Ramos (cell line): ENCODE measurements around the gene LIN7A.

ENCODE experiments used
- in situ Hi-C: fragments of 300-500 bp; cut with MboI; formaldehyde crosslinking; loops from one replicate; pipeline ENCODE4 v1.14.3; 2022; ENCODE audit warnings: low sequenced_read_pairs; ENCODE audit not compliant: unreplicated experiment

LIN7A gene

DNA sequence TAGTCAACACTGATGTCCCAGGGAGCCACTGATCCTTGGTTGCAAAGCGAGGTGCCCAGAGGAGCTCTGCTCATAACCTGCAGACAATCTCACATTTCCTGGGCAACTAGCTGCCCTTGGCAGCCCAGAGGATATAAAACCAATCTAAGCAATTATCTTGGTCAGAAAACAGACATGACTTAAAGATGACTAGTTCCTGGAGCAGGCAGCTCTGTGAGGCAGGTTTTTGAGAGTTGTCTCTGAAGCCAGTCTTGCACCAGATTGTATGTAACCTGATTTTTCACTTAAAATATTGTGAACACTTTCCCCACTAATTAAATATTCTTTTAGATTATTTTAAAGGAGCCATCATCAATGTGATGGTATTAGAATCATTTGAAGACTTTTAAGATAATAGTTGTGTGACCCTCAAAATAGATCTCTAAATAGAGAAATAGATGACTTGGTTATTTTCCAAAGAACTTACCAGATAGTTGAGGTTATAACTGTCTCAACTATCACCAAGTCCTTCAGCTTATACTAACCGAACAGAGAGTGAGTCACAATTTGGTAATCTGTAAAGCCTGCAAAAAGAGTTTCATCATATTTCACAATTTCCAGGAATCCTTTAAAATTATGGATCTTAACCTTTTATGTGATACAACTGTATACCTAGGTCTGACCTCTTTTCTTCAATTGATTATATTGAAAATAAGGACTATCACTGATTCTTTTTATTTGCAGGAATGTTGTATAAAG lies 75.9 kb downstream of the LIN7A start:
- in situ Hi-C loops, result no loop called here

DNA sequence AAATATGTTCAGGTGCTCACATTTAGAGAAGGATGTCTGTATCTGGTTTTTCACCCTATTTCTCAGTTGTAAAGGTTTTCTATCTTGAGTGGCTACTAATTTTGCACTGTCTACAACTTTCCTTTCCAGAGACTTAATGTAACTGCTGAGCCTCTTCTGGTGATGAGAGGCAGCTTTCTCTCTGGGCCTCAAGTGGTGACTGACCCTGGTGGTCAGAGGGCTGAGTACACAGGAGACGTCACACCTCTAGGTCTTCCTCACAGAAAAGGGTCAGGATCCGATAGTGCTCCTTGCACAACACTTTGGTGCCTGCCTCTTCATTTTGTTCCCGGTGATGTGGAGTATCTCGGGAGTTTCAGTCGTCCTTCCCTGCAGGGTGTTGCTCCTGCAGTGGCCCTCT lies 76.8 kb downstream of the LIN7A start:
- in situ Hi-C loops, result no loop called here

DNA sequence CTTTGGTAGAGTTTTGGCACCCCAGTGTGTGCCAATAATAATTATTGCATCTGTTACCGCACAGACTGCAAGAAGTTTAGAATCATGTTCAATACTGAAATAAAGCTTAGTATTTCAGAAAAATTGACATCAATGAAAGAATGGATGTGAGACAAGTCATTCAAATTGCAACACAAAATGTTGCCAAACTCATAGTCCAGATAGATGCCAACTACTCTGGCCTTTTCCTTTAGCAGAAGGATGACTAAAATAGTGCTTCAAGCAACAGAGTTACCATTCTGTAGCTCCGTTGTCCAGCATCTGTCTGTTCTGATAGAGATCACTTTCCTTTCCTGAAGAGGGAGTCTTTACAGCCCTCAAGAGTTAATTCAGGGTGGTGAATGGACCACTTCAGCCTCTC lies 77.5 kb downstream of the LIN7A start:
- in situ Hi-C loops, result no loop called here

DNA sequence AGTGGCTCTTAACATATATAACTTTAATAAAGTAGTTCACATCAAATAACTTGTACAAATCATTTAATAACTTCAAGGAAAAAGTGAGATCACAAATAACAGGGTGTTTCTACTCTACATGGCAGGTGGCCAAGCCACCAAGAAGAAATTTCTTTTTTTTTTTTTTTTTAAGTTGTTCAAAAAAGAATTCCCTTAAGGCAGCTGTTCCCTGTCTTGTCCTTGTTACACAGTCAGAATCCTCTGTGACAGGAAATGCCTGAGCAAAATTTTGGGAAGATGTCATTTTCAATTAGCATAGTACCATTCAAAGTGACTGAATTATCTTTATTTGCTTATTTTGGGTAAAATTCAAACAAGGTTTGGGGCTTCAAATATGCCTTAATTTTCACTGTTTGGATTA lies 79.4 kb downstream of the LIN7A start:
- in situ Hi-C loops, result no loop called here

DNA sequence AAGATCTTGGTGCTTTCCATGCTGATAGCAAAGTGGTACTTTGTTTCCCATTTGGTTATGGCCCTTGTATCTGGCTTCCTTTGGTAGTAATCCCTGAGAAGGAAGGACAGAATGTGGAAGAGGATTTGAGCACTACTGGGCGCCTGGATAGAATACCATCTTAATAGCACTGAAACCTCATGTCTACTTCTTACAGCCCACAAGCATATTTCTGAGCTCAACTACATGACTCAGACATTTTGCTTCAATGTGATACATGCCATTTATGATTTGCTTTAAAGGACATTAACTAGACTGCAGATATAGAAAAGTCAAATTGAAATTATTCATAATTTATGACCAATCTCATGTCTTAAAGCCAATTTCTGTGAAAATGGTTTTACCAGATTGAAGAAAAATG lies 80.4 kb downstream of the LIN7A start:
- in situ Hi-C loops, result no loop called here

DNA sequence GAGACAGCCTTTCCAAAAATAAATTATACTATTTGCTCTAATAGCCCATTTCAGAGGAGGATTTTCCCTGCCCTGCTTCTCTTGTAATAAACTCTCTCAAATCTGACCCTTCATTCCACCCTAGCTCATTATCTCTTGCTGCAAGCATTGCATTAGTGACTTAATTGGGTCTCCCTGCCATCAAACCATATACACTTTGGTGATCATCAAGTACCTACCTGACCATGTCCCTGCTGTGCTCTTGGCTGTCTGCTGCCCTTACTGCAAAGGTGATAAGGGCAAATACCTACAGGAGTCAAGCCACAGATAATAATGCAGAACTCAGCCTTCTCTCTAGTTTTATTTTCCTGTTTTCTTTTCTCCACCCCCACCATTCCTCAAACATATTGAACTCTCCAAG lies 88.4 kb downstream of the LIN7A start:
- in situ Hi-C loops, result no loop called here

DNA sequence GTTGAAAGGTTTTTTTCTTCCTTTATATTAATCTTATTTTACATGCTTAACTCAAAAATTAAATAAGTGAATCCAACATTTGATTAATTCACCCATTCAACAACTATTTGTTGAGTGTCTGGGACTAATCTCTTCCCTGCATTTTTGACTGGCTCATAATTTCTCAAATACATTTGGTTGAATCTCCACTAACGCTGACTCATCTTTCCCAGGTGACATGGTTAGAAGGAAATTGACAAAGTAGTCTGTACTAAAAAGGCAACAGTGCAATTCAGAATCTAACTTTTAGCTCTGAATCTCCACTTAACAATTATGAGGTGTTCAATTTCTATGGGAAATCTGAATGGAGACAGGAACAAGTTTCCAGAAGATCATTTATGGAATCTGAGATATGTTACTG lies 88.9 kb downstream of the LIN7A start:
- in situ Hi-C loops, result no loop called here

DNA sequence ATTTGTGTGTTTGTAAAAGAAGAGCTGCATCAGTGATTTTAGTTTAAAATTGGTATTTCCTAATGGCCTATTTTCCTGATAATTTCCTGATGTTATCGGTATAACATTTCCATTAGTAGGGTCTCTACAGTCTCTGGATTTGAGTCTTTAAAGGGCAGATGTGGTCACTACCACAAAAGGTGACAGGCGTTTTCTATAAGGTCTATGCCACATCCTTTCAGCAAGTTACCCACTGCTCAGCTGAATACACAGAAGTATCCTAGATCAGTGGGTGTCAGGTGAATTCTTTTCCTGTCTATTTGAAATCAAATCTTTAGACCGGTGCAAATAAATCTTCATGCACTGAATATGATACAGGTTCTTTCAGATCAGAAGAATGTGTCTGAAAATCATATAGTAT lies 90.2 kb downstream of the LIN7A start:
- in situ Hi-C loops, result no loop called here

DNA sequence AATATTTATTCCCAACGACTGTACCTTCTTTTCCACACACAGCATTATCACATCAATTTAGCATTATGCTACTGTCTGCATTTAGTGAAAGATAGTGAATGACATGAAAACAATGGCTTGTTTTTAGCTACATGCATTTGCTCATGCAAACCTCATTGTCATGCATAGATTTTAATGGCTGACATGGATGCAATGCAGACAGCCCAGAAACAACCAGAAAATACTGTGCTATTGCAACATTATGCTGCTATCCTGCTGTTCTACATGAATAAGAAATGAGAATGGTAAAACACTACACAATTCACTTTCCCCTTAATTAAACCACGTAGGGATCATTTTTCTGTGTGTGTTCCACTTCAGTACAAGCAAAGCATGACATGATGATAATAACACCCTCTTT lies 90.8 kb downstream of the LIN7A start:
- in situ Hi-C loops, result no loop called here

DNA sequence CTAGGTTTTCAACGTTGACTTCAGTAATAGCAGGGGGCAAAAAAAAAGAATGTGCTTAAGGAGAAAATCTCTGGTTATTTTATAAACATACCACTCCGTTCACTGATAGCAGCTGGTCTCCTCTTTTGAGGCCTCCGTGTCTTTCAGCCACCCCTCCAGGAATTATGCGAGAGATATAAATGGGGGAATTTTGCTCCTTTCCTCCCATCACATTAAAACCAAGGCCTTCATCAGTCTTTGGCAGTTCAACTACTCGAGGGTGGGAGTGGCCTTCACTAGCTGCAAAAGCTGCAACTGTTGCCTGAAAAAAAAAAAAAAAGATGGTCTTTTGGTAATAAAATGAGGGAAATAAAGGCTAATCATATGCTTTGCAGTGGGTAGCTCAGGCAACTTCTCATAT lies 92.1 kb downstream of the LIN7A start:
- in situ Hi-C loops, result no loop called here

DNA sequence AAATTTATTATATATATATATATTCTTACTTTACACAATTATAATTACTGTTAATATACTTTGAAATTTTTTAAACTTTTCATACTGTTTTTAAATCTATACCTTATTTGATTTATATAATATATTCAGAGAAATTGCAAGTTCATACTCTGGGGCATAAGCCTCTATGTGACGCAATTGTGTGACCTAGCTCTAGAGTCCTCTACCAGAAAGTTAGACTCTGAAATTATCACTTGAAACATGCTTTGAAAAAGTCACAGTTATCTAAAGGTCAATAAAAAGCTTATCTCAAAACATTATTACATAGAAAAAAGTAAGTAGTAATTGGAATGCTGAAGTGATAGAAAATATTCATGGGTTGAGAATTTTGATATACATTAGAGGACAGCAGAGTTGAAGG lies 93.8 kb downstream of the LIN7A start:
- in situ Hi-C loops, result no loop called here

DNA sequence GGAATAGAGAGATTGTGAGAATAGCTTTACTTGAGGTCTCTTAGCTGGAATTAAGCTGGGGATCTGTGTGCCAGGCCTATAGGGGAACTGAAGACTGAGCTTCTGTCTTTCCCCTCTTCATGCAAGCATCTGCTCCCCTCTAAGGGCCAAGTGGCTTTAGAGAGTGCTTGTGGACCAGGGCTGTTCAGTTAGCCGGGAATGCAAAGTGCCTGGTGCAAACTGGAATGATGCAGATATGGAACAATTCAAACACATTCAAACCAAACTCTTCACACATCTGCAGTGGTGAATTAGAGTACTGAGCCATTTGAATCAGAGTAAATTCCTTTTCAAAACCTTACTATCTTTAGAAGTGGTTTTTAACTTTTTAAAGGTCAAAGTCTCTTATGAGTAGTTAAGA lies 99.0 kb downstream of the LIN7A start:
- in situ Hi-C loops, result no loop called here

DNA sequence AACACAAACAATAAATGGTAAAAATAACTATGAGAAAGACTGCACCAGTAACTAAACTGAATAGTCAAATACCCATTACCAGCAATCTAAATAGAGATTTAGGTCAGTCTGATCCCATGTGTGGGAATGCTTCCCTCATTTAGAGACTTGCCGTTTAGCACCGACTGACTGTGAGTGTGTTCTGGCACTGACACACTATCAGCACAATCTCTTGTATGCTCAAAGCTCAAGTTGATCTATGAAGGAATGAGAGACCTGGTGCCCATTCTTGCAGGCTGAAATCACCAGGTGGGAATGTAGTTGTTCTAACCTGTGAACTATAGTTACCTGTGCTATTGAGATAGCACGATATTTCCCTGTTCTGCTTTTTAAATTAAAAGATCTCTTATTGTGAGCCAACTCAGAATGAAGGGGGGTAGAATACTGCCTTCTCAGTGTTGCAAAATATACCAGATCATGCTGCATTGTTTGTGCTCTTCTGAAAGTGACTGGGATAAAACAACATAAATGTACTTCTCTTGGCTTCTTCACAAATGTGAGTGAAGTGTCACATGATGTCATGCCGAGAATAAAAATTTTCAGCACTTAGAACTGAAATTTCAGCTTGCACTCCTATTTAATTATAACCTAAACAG lies 99.6 kb downstream of the LIN7A start:
- in situ Hi-C loops, result no loop called here

DNA sequence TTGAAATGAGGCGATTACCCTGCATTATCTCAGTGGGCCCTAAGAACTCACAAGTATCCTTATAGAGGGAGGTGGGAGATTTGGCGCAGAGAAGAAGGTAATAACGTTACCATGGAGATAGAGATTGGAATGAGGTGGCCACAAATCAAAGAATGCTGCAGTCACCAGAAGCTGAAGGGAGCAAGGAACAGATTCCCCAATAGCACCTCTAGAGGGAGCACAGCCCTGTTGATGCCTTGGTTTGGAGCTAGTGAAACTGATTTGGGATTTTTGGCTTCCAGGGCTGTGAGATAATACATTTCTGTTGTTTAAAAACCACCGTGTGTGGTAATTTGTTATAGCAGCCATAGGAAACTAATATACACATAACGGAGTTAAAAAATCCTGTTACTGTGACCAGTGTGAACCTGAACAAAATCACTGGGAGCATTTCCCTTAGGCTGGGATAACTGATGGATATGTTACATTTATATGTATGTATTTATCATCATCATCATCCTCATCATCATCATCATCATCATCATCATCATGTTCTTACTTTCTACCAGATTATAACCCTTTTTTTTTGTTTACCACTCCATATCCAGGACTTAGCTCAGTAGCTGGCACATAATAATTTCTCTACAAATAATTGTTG lies 100.3 kb downstream of the LIN7A start:
- in situ Hi-C loops, result no loop called here

DNA sequence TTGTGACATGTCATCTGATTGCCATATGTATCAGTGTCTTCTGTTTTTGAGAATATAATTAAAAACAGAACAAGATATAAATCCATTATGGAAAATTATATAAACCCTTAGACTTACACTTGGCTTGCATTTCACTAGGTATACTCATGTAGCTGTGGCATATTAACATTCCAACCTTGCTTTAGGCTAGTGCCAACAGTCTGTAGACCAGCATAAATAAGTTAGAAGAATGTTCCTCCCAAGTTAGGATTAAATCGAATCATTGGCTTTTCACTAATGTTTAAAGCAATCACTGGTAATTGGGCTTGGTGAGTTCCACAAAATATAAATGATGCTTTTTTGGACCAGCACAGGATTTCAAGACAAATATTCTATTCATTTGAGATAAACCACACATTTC lies 103.0 kb downstream of the LIN7A start:
- in situ Hi-C loops, result no loop called here

DNA sequence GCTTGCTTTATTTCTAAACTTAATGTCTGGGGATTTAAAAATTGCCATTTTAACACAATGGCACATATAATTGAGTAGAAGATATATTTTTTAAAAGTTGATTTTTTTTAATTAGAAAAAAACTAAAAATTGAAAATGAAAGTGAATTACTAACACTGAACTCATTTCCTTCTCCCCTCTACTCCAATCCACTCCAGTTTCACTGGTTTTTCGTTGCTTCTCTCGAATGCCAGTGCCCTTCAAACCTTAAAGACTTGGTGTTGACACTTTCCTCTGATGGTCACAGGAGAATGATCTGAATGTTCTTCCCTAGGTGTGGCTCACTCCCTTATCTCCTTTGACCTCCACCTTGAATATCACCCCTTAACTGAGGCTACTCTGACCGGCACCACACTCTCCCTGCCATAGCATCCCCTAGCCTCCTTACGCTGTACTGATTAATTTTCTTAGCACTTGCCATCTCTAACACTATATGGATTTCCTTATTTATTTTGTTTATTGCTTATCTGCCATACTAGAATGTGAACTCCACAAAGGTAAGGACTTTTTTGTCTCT lies 107.1 kb downstream of the LIN7A start:
- in situ Hi-C loops, result no loop called here

DNA sequence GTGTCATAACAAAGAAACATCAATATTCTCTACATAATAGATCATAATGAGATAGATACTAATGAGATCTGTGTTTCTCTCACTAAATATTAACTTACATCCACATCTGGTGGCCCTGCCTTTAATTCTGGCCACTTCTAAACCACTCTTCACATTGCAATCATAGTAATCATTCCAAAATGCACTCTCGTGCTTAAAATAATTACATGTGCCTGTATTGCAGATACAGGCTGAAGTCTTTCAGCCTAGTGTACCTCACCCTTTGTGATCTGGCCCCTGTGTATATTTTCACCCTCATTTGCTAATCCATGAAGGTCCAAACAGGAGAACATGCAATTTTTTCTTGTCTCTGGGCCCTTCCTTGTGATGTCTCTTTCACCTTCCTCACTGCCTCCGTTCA lies 108.0 kb downstream of the LIN7A start:
- in situ Hi-C loops, result no loop called here

DNA sequence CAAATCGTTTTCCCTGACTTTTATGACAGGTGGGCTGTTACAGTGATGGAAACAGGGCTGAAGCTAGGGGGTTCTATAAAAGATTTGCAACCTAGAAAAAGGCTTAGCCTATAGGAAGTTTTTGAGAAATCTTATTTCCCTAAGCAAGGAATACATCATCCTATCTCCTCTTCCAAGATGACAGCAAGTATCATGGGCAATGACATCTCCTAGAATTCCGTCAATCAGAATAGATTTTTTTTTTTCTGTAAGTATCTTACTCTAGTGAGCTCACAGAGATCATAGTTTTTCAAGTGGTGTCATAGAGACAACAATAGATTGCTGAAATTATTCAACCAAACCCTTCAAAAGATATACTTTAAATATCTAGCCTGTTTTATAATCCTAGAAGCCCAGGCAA lies 112.2 kb downstream of the LIN7A start:
- in situ Hi-C loops, result no loop called here

DNA sequence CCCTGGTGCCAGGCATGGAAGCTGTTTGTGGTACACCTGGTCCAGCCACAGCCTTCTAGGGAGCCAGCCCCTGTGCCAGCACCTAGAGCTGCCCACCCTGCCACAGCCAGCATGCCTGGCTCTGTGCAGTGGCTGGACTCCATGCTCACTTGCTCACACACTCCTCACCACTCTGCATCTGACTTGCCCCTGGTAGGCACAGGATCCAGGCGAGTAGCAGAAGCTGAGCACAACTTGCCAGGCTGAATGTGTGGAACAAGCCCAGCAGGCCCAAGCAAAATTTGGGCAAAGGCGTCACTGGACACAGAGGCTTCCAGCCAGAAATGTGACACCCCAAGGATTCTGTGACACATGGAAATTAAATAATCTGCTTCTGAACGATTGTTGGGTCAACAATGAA lies 114.3 kb downstream of the LIN7A start:
- in situ Hi-C loops, result no loop called here

DNA sequence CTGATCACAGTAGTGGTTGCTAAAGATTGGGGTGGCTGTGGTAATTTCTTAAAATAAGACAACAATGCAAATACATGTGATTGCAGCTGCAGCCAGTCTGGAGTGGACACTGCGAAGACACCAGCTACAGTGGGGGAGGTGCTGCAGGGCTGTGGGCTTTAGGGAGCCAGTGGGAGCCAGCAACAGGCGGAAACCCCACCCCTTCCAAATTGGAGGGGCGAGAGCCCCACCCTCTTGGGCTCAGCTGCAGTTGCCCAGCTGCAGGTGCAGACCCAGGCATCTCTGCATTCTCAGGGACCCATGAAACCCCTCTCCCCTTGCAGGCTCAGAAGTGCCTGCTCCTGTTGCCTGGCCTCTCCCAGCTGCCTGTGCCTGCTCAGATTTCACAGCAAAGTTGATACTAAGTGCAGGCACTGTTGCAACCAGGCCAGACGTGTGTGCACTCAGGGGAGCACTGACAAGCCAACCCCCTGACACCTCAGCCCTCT lies 116.2 kb downstream of the LIN7A start:
- in situ Hi-C loops, result no loop called here

DNA sequence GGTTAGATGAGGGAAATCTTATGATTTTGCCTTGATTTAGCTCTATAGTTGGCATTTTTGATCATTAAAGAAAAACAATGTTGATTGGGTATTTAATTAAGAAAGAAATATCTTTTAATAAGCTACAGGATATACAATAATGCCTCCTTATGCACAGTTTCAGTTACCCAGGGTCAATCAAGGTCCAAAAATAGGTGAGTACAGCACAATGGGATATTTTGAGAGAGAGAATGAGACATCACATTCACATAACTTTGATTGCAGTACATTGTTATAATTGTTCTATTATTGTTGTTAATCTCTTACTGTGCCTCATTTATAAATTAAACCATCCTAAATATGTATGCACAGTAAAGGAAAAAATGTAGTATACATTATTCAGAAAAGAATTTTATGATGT lies 118.9 kb downstream of the LIN7A start:
- in situ Hi-C loops, result no loop called here
